ENCODE measurements around the gene XRCC6. TPM values are rescaled to one million over a fixed set of nuclear protein-coding genes. Genes with fewer than 3 reads are reported as not detected.
A peak's percentile ranks its signal among the peaks of the same experiment; 100 is the strongest.
"Not testable (repeated sequence)": the region's sequence is repeated elsewhere in the genome, so short reads cannot be mapped to it uniquely, and the experiment has no call there.

Gene XRCC6
- total RNA-seq (100 to 1,000 TPM; 122 to 183 (median 156) TPM), polyA plus RNA-seq (100 to 1,000 TPM in 2 of 3 donors, 10 to 100 TPM in 1; 93.6 to 129 (median 128) TPM)
- long read RNA-seq, donor 1, transcript XRCC6-201 (12 exons, 2,709 nt), result minor isoform, 6 of 107 reads
- long read RNA-seq, donor 1, transcript XRCC6-202 (13 exons, 2,296 nt), result major isoform, 59 of 107 reads
- long read RNA-seq, donor 1, partial matches to known transcripts, result 34 of 107 reads
- long read RNA-seq, donor 1, other reads (novel, unspliced or antisense), result 6 of 107 reads
- long read RNA-seq, donor 2, transcript XRCC6-202 (13 exons, 2,296 nt), result major isoform, 40 of 60 reads
- long read RNA-seq, donor 2, transcript XRCC6-201 (12 exons, 2,709 nt), result minor isoform, 9 of 60 reads
- long read RNA-seq, donor 2, partial matches to known transcripts, result 6 of 60 reads
- long read RNA-seq, donor 2, other reads (novel, unspliced or antisense), result 5 of 60 reads

- peaks cover 28 to 89% (median 47%) of the 10 kb centered on the region in 6 donors for H3K4me1 ChIP-seq
- H3K36me3 ChIP-seq, result peaks cover 6 to 43% (median 37%) of the 10 kb centered on the region in 6 donors
- H3K27me3 ChIP-seq (replicated peaks in 1 of 7), result no peaks in the 10 kb centered on the region
- WGBS, 5 donors, result 0 to 1% (median 0%) methylated on average over 27 to 70 of the region's 70 CpGs
- H3K4me3 ChIP-seq, result peak within 1 kb of the TSS; percentile 73 to 99 (median 88)
- peak within 1 kb of the TSS; percentile 92 to 99 (median 96) for H3K27ac ChIP-seq
- TF ChIP-seq POLR2A (IDR thresholded peaks at IDR 0.05) (peak in 2 of 3 donors; percentile 43 to 63), POLR2AphosphoS5 (IDR thresholded peaks at IDR 0.05) (peak; percentile 98 to 99 (median 99))
- TF ChIP-seq, protein P1, sequence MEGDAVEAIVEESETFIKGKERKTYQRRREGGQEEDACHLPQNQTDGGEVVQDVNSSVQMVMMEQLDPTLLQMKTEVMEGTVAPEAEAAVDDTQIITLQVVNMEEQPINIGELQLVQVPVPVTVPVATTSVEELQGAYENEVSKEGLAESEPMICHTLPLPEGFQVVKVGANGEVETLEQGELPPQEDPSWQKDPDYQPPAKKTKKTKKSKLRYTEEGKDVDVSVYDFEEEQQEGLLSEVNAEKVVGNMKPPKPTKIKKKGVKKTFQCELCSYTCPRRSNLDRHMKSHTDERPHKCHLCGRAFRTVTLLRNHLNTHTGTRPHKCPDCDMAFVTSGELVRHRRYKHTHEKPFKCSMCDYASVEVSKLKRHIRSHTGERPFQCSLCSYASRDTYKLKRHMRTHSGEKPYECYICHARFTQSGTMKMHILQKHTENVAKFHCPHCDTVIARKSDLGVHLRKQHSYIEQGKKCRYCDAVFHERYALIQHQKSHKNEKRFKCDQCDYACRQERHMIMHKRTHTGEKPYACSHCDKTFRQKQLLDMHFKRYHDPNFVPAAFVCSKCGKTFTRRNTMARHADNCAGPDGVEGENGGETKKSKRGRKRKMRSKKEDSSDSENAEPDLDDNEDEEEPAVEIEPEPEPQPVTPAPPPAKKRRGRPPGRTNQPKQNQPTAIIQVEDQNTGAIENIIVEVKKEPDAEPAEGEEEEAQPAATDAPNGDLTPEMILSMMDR (IDR thresholded peaks at IDR 0.05 in 8 of 11, conservative IDR thresholded peaks at IDR 0.05 in 3 of 11), result peak in 1 of 11 experiments; percentile 18
- intact Hi-C loops (cut with DNase I; ENCODE audit: low total_unique reads), result no loop called here
- no peaks in the 10 kb centered on the region for H3K9me3 ChIP-seq
- peak; percentile 91 for DNase-seq
Measured at GRCh38 chr22:41621099-41621910, at the start of gene XRCC6. Gene XRCC6 (plus strand): TSS chr22:41621295. CDS start chr22:41622005, 710 bp downstream.

DNA sequence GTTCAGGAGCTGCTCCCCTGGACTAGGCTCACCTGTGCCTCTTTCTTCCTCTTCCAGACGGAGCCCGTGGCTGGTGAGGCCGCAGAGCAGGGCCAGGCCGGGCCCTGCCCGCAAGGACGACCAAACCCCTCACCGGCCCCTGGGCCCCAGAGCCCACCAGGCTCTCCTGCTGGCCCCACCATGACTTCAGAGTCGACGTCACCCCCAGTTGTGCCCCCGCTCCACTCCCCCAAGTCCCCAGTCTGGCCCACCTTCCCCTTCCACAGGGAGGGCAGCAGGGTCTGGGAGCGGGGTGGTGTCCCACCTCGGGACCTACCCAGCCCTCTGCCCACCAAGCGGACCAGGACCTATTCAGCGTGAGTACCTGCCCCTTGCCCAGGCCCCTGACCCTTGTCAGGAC, 49.3 kb upstream of the XRCC6 start:
- TF ChIP-seq, protein P1 (IDR thresholded peaks at IDR 0.05 in 8 of 11, conservative IDR thresholded peaks at IDR 0.05 in 3 of 11), result no peak
- TF ChIP-seq POLR2A (IDR thresholded peaks at IDR 0.05), result no peak
- no peak for TF ChIP-seq POLR2AphosphoS5 (IDR thresholded peaks at IDR 0.05)
- H3K27me3 ChIP-seq (replicated peaks in 1 of 7), result no peaks in the 10 kb centered on the region
- peaks cover 0 to 23% (median 7%) of the 10 kb centered on the region in 6 donors for H3K36me3 ChIP-seq
- no peak overlapping the region for H3K27ac ChIP-seq
- H3K9me3 ChIP-seq, result no peaks in the 10 kb centered on the region
- H3K4me3 ChIP-seq, result no peak overlapping the region
- WGBS, 5 donors, result 92 to 99% (median 94%) methylated on average over 14 of the region's 14 CpGs
- H3K4me1 ChIP-seq, result no peaks in the 10 kb centered on the region
- intact Hi-C loops (cut with DNase I; ENCODE audit: low total_unique reads), result no loop called here
- no peak for DNase-seq

GRCh38 chr22:41572305-41572704, 48.8 kb upstream of the XRCC6 start:
- WGBS, 5 donors, result 94 to 100% (median 97%) methylated on average over 3 of the region's 3 CpGs
- DNase-seq; H3K27ac ChIP-seq; intact Hi-C loops (cut with DNase I; ENCODE audit: low total_unique reads); H3K4me3 ChIP-seq; H3K27me3 ChIP-seq (replicated peaks in 1 of 7); H3K4me1 ChIP-seq; H3K9me3 ChIP-seq: not testable (repeated sequence)
- H3K36me3 ChIP-seq, result peaks cover 0 to 28% (median 11%) of the 10 kb centered on the region in 6 donors

- no peak for TF ChIP-seq POLR2AphosphoS5 (IDR thresholded peaks at IDR 0.05)
- no peak for TF ChIP-seq POLR2A (IDR thresholded peaks at IDR 0.05)
- TF ChIP-seq, protein P1 (IDR thresholded peaks at IDR 0.05 in 8 of 11, conservative IDR thresholded peaks at IDR 0.05 in 3 of 11), result no peak
- Histone ChIP-seq H3K36me3 (peaks cover 0 to 41% (median 19%) of the 10 kb centered on the region in 6 donors), H3K27ac (no peak overlapping the region), H3K4me1 (no peaks in the 10 kb centered on the region), H3K4me3 (no peak overlapping the region), H3K9me3 (no peaks in the 10 kb centered on the region), H3K27me3 (replicated peaks in 1 of 7) (no peaks in the 10 kb centered on the region)
- DNase-seq, result no peak
- intact Hi-C loops (cut with DNase I; ENCODE audit: low total_unique reads), result no loop called here
- WGBS, 5 donors, result 91 to 94% (median 93%) methylated on average over 9 to 11 of the region's 11 CpGs
Measured at GRCh38 chr22:41573677-41574076, 47.4 kb upstream of the XRCC6 start.
